GM19438 (cell line): ENCODE data around the gene TFAM.

ENCODE experiments used
- ATAC-seq: cut with Tn5 transposase; IDR thresholded peaks from one replicate; pipeline ENCODE4 v1.9.1; 2021; ENCODE audit warnings: low read depth; ENCODE audit not compliant: unreplicated experiment

The TFAM gene

GRCh38 chr10:58384999-58385783 lies at the start of gene TFAM:
Gene TFAM, plus strand, starts transcription at chr10:58385410. Its CDS starts 138 bp downstream, at chr10:58385548.
- peak; percentile 92 for ATAC-seq

DNA sequence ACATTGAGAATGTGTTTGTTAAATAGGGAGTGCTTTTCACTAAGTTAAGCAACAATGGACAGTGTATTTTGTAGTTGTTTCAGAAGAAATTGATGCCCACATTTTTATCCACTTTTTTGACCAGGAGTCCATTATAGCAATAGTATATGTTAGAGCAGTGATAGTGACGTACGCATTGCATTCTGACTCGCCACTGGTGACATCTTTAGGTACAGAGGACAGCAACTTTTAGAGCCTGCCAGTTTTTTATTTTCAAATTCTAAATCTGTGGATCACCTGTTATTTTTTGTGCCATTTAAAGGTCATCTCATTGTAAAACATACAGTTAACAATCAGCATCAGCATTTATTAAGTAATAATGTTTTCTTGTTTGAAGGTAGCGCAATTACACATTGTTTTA lies 49.0 kb upstream of the TFAM start:
- ATAC-seq: no peak

DNA sequence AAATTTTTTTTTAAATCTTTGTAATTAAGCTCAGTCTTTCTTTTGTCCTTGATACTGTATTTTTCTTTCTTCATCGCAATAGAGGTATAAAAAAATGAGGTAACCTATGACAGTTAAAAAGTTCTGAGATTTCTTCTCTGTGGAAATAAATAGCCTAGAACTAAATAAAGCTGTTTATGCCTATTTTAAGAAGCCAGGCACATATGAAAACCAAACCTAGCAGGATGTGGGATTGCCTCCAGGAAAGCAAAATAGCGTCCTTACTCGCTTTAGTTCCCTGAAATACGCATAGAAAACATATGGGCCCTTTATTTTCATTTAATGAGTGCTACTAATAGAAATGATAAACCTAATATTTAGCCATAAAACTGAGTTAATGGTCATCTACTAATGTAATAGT lies 43.8 kb upstream of the TFAM start:
- ATAC-seq: no peak

GRCh38 chr10:58341947-58342346 lies 43.3 kb upstream of the TFAM start:
- ATAC-seq: no peak

GRCh38 chr10:58347967-58348366 lies 37.2 kb upstream of the TFAM start:
- ATAC-seq: no peak

GRCh38 chr10:58348571-58349033 lies 36.6 kb upstream of the TFAM start:
- no peak for ATAC-seq

GRCh38 chr10:58350023-58350422 lies 35.2 kb upstream of the TFAM start:
- ATAC-seq: no peak

- no peak for ATAC-seq
Observed at GRCh38 chr10:58350619-58351323, 34.4 kb upstream of the TFAM start.

DNA sequence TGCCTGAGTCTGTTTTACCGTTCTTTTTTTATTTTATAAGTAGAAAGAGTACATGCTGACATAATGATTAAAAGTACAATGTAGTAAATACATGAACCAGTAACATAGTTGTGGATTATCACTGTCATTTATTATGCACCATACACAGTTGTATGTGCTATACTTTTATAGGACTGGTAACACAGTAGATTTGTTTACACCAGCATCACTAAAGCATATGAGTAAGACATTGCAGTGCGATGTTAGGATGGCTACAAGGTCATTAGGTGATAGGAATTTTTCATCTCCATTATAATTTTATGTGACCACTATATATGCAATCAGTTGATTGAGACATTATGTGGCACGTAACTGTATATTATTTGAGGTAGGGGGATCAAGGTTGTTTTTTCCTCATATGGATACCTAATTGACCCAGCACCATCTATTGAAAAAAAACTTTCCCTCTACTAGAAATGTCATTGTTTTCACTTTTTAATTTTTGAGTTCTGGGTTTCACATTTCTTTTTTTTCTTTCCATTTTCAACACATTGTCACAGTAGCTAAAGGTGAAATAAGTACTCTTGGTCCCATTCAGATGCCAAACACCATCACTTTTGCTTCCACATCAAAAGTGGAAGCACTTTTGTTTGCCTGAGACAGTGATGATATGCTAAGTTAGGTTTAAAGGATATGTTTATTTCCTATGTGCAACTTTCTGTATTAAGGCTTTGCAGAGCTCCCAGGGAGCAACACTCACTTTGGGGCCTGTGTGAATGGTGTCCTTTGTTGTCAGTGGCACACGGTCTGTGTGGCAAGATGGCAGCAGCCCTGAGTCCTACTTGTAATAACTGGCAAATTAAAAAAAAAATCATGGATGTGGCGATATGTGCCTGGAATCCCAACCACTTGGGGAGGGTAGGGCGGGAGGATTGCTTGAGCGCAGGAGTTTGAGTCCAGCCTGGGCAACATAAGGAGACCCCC lies 33.3 kb upstream of the TFAM start:
- no peak for ATAC-seq

GRCh38 chr10:58352956-58353610 lies 32.1 kb upstream of the TFAM start:
- ATAC-seq: no peak

DNA sequence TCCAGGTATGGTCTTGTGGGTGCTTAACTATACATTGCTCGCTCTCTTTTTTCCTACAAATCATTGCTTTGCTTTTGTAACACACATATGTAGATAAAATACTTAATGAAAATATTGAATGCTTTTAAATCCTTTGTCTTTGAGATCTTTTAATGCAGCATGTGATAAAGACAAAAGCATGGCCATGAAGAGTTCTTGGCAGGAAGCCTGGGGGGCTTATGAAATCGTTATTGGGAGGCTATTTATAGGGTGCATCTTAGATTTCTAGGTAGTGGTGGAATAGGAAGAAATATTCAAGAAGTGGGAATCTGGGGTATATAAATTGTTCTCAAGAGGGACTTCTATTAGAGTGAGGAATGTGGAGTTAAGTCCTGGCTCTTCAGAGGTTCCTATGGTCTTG lies 28.5 kb upstream of the TFAM start:
- no peak for ATAC-seq

GRCh38 chr10:58358314-58358933 lies 26.8 kb upstream of the TFAM start:
- ATAC-seq: no peak

- ATAC-seq: no peak
Observed at GRCh38 chr10:58358947-58359346, 26.3 kb upstream of the TFAM start.

DNA sequence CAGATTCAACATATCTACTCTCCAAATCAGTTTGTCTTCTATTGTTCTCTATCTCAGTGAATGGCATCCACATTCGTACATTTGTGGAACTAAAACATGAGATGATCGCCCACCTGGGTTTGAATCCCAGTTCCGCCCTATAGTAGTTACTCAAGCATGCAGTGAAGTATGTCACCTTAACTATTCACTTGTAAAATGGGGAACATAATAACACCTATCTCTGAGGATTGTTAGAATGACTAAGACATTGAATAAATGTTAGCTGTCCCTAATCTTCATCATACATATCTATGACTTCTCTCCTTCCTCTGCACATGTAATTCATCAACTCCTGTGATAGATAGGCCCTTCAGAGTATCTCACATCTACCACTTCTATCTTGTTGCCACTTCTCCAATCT lies 25.7 kb upstream of the TFAM start:
- no peak for ATAC-seq

DNA sequence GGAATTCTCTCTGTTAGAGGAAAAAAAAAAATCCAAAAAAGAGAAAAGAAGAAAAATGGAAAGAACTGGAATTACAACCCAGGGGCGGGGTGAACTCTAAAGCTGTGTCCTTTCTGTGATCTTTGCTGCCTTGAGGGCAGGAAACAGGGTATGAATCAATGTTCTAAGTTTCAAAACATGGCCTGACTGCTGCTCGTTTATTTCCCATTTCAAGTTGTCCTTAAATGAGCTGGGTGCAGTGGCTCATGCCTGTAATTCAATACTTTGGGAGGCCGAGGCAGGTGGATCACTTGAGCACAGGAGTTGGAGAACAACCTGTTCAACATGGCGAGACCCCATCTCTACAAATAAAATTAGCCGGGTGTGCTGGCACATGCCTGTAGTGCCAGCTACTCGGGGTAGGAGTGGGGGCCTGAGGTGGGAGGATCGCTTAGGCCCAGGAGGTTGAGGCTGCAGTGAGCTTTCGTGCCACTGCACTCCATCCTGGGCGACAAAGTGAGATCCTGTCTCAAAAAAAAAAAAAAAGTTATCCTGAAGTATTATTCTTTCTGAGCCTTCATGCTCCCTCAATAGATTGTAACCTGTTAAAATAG lies 24.7 kb upstream of the TFAM start:
- ATAC-seq: no peak

- no peak for ATAC-seq
Observed at GRCh38 chr10:58361353-58361752, 23.9 kb upstream of the TFAM start.

GRCh38 chr10:58362027-58362789 lies 23.0 kb upstream of the TFAM start:
- no peak for ATAC-seq

DNA sequence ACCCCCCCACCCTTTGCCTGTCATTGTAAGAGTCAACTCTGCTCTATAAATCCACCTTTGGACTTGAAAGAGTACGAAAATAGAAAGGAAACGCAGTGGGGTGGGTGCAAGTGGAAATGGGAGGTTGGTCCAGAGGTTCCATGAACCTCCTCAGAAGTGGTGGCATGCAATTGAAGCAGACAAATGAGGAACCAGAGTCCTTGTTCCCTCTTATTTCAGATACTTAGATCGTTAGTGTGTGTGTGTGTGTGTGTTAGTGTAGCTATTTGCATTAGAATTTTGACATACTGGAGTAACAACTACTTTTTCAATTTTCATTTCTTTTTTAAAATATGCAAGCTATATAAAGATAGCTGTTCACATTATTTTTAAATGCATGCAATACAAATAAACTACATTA lies 18.1 kb upstream of the TFAM start:
- no peak for ATAC-seq

- no peak for ATAC-seq
Observed at GRCh38 chr10:58371473-58371872, 13.7 kb upstream of the TFAM start.
